PC-3 (cell line): Measurements from ENCODE around the gene PIGU. TPM values are rescaled to one million over a fixed set of nuclear protein-coding genes. Genes with fewer than 3 reads are reported as not detected.
A peak's percentile ranks its signal among the peaks of the same experiment; 100 is the strongest.

Experiments
- ATAC-seq: fragments of 200-7000 bp; cut with Tn5 transposase; 2 replicates; pipeline ENCODE4 v1.9.1; 2020; ENCODE audit warnings: mild to moderate bottlenecking, moderate library complexity
- BruUV-seq: library from RNA; stranded (reverse); fragments of 400-500 nt; replicated peaks from 2 replicates; lab custom pipeline; 2021; lab: Mats Ljungman, UMichigan
- CTCF ChIA-PET: fragments of 300-600 bp; sonication (Branson Sonifier 250); formaldehyde crosslinking; loops from one replicate; lab custom pipeline; 2022; ENCODE audit warnings: antibody characterized with exemption; lab: Charles Lee
- POLR2A ChIA-PET: fragments of 300-600 bp; sonication (Branson Sonifier 250); formaldehyde crosslinking; loops from one replicate; lab custom pipeline; 2022; ENCODE audit warnings: antibody characterized with exemption; ENCODE audit not compliant: unreplicated experiment; lab: Charles Lee
- DNase-seq: peaks from one replicate; pipeline ENCODE4 v3.0.0-alpha.2; 2015
- H2AFZ ChIP-seq: fragments of 300-600 bp; sonication (generic); 2 replicates; pipeline ENCODE4 v1.6.0; 2016; ENCODE audit warnings: antibody characterized with exemption, low read length
- H3F3A ChIP-seq: fragments of 300-600 bp; sonication (generic); one replicate; pipeline ENCODE4 v1.6.0; 2017; ENCODE audit warnings: antibody characterized with exemption, low read length, control low read depth, mild to moderate bottlenecking; ENCODE audit not compliant: unreplicated experiment
- H3K27ac ChIP-seq: fragments of 300-600 bp; sonication (generic); 2 replicates; pipeline ENCODE4 v1.5.1; 2016; ENCODE audit warnings: mild to moderate bottlenecking, low read length
- H3K27me3 ChIP-seq: fragments of 300-600 bp; sonication (generic); 2 replicates; pipeline ENCODE4 v1.6.1; 2016; ENCODE audit warnings: low read length, mixed read lengths
- H3K36me3 ChIP-seq: fragments of 300-600 bp; sonication (generic); 2 replicates; pipeline ENCODE4 v1.6.1; 2016; ENCODE audit warnings: low read depth, mixed run types, low read length, mixed read lengths
- H3K4me1 ChIP-seq: fragments of 300-600 bp; sonication (generic); 2 replicates; pipeline ENCODE4 v1.5.1; 2016; ENCODE audit warnings: low read length; ENCODE audit not compliant: insufficient read depth
- H3K4me2 ChIP-seq: fragments of 300-600 bp; sonication (generic); 2 replicates; pipeline ENCODE4 v1.6.0; 2016; ENCODE audit warnings: low read length
- H3K4me3 ChIP-seq: fragments of 300-600 bp; sonication (generic); 2 replicates; pipeline ENCODE4 v1.5.1; 2016; ENCODE audit warnings: mild to moderate bottlenecking, low read length, mixed read lengths
- H3K79me2 ChIP-seq: fragments of 300-600 bp; sonication (generic); 2 replicates; pipeline ENCODE4 v1.6.1; 2017; ENCODE audit warnings: low read length, mixed read lengths
- H3K9ac ChIP-seq: fragments of 300-600 bp; sonication (generic); 2 replicates; pipeline ENCODE4 v1.6.0; 2016; ENCODE audit warnings: mild to moderate bottlenecking, low read length
- H3K9me2 ChIP-seq: fragments of 300-600 bp; sonication (generic); replicated peaks from 2 replicates; pipeline ENCODE4 v1.6.1; 2016; ENCODE audit warnings: mixed run types, low read length, mixed read lengths
- H3K9me3 ChIP-seq: fragments of 300-600 bp; sonication (generic); 2 replicates; pipeline ENCODE4 v1.6.1; 2016; ENCODE audit warnings: low read length, mixed read lengths
- H4K20me1 ChIP-seq: fragments of 300-600 bp; sonication (generic); 2 replicates; pipeline ENCODE4 v1.6.1; 2016; ENCODE audit warnings: low read length, mixed read lengths
- CTCF ChIP-seq: fragments of 300-600 bp; sonication (generic); conservative IDR thresholded peaks from 2 replicates; pipeline ENCODE4 v1.5.1; 2017; ENCODE audit warnings: antibody characterized with exemption, low read depth, mild to moderate bottlenecking, low read length
- EZH2 ChIP-seq: fragments of 300-600 bp; sonication (generic); IDR thresholded peaks from one replicate; pipeline ENCODE4 v1.6.1; 2017; ENCODE audit warnings: antibody characterized with exemption, mild to moderate bottlenecking, low read length; ENCODE audit not compliant: unreplicated experiment
- EZH2phosphoT487 ChIP-seq: fragments of 300-600 bp; sonication (generic); IDR thresholded peaks from 2 replicates; pipeline ENCODE4 v1.6.1; 2018; ENCODE audit warnings: mild to moderate bottlenecking, antibody characterized with exemption, low read length, borderline replicate concordance
- intact Hi-C: fragments of 100-400 bp; cut with micrococcal nuclease; formaldehyde crosslinking; loops from 2 replicates; pipeline ENCODE4 v1.9.0; 2023
- total RNA-seq: library from RNA; depleted of rRNA; stranded (reverse); fragments of >200 nt; gene quantifications from 2 replicates; pipeline ENCODE4 v1.2.3, GENCODE V29; 2014

The PIGU gene
- total RNA-seq, 1 experiment from 2014 or later = 24.5 TPM

- POLR2A ChIA-PET = no interaction called here
- intact Hi-C loops = no loop called here
These were observed 26.1 kb upstream of the PIGU start for GRCh38 chr20:34703061-34703423.

GRCh38 chr20:34701405-34702085 is 24.7 kb upstream of the PIGU start:
- no peaks in the 10 kb centered on the region for H3K9me3 ChIP-seq
- H3K27me3 ChIP-seq = no peaks in the 10 kb centered on the region
- ATAC-seq (peak; percentile 7; the same call in 1 of the 2 replicates), DNase-seq (peak; percentile 54)
- H3K4me2 ChIP-seq = no peak overlapping the region
- no peak overlapping the region for H3K4me3 ChIP-seq
- POLR2A ChIA-PET = interaction anchor here (0.5 kb wide), 1 partner anchor 81 kb away, joined by 9 read pairs; no protein-coding TSS in a partner anchor
- H4K20me1 ChIP-seq = no peaks in the 10 kb centered on the region
- no peaks in the 10 kb centered on the region for H3K9me2 ChIP-seq
- no peaks in the 10 kb centered on the region for H3K36me3 ChIP-seq
- intact Hi-C loops = no loop called here
- H3K79me2 ChIP-seq = no peaks in the 10 kb centered on the region
- no peak for TF ChIP-seq CTCF
- no peak for TF ChIP-seq EZH2
- TF ChIP-seq EZH2phosphoT487 = no peak
- no peak overlapping the region for H3K27ac ChIP-seq
- H3K9ac ChIP-seq = no peak overlapping the region
- peaks cover 20% of the 10 kb centered on the region for H3K4me1 ChIP-seq
- no peaks in the 10 kb centered on the region for H3F3A ChIP-seq
- no TSS peak for BruUV-seq
- no peak overlapping the region for H2AFZ ChIP-seq
- CTCF ChIA-PET = no interaction called here

More at GRCh38 chr20:34703061-34703423, 26.1 kb upstream of the PIGU start:
- DNase-seq = no peak
- Histone ChIP-seq H3K36me3 (no peaks in the 10 kb centered on the region), H3K9me3 (no peaks in the 10 kb centered on the region), H3K79me2 (no peaks in the 10 kb centered on the region), H3K4me2 (peak overlapping the region; percentile 100), H3K27me3 (no peaks in the 10 kb centered on the region), H3F3A (no peaks in the 10 kb centered on the region), H3K27ac (no peak overlapping the region), H3K4me3 (peak overlapping the region; percentile 85), H3K4me1 (peaks cover 20% of the 10 kb centered on the region), H3K9me2 (no peaks in the 10 kb centered on the region), H4K20me1 (no peaks in the 10 kb centered on the region), H2AFZ (peak overlapping the region; percentile 97; the same call in 1 of the 2 replicates), H3K9ac (no peak overlapping the region)
- CTCF ChIA-PET = interaction anchor here (1.0 kb wide), 1 partner anchor 67 kb away, joined by 3 read pairs; no protein-coding TSS in a partner anchor
- no peak for ATAC-seq
- BruUV-seq = no TSS peak
- TF ChIP-seq EZH2phosphoT487 (no peak), CTCF (no peak), EZH2 (no peak)

GRCh38 chr20:34693414-34693813 is 16.5 kb upstream of the PIGU start:
- no peak overlapping the region for H3K4me3 ChIP-seq
- TF ChIP-seq CTCF (no peak), EZH2 (no peak), EZH2phosphoT487 (no peak)
- ChIA-PET POLR2A (no interaction called here), CTCF (interaction anchor here (0.6 kb wide), 1 partner anchor 76 kb away, joined by 3 read pairs; no protein-coding TSS in a partner anchor)
- peaks cover 8% of the 10 kb centered on the region; the same call in 1 of the 2 replicates for H3K4me1 ChIP-seq
- no peaks in the 10 kb centered on the region for H3K9me3 ChIP-seq
- no peaks in the 10 kb centered on the region for H3F3A ChIP-seq
- DNase-seq = no peak
- no peaks in the 10 kb centered on the region for H3K27me3 ChIP-seq
- no peaks in the 10 kb centered on the region for H4K20me1 ChIP-seq
- intact Hi-C loops = loop anchor here (5.0 kb wide), 1 partner anchor 66 kb away; no protein-coding TSS in a partner anchor
- no peak overlapping the region for H2AFZ ChIP-seq
- H3K36me3 ChIP-seq = no peaks in the 10 kb centered on the region
- no peak for ATAC-seq
- BruUV-seq = no TSS peak
- H3K27ac ChIP-seq = no peak overlapping the region
- H3K9me2 ChIP-seq = no peaks in the 10 kb centered on the region
- no peak overlapping the region for H3K4me2 ChIP-seq
- no peak overlapping the region for H3K9ac ChIP-seq
- no peaks in the 10 kb centered on the region for H3K79me2 ChIP-seq
